Liver (tissue), 9 donors: ENCODE data around the gene CRACR2B. TPM values are rescaled to one million over a fixed set of nuclear protein-coding genes. Genes with fewer than 3 reads are reported as not detected.

Source experiments
- DNase-seq: peaks from one replicate; pipeline ENCODE4 v3.0.0-alpha.2; 2017; ENCODE audit warnings: low spot score
- H3K27ac ChIP-seq, 2 donors: one replicate each; pipeline ENCODE4 v1.7.0; 2013; ENCODE audit warnings: inconsistent platforms in 2 of 2, low read length in 2 of 2, control low read depth in 1 of 2, low read depth in 1 of 2, mild to moderate bottlenecking in 1 of 2
- H3K27me3 ChIP-seq, 4 donors: one replicate each; pipeline versions ENCODE4 v1.6.1 to v1.7.0; 2013; ENCODE audit warnings: low read length in 3 of 4, inconsistent platforms in 1 of 4, mild to moderate bottlenecking in 1 of 4, moderate library complexity in 1 of 4; ENCODE audit not compliant: control insufficient read depth in 4 of 4, insufficient read depth in 4 of 4
- H3K36me3 ChIP-seq, 4 donors: one replicate each; pipeline versions ENCODE4 v1.6.1 to v1.7.0; 2013; ENCODE audit warnings: low read length in 3 of 4, mild to moderate bottlenecking in 3 of 4, low read depth in 1 of 4, moderate library complexity in 1 of 4; ENCODE audit not compliant: control insufficient read depth in 4 of 4, insufficient read depth in 3 of 4
- H3K4me1 ChIP-seq, 4 donors: one replicate each; pipeline versions ENCODE4 v1.6.1 to v1.7.0; 2013; ENCODE audit warnings: low read length in 3 of 4, mild to moderate bottlenecking in 3 of 4, moderate library complexity in 1 of 4; ENCODE audit not compliant: control insufficient read depth in 4 of 4, insufficient read depth in 4 of 4
- H3K4me3 ChIP-seq, 3 donors: one replicate each; pipeline versions ENCODE4 v1.6.1 to v1.7.0; 2013; ENCODE audit warnings: low read length in 3 of 3, control low read depth in 1 of 3, low read depth in 1 of 3, mild to moderate bottlenecking in 1 of 3
- H3K9ac ChIP-seq, 2 donors: one replicate each; pipeline ENCODE4 v1.7.0; 2013; ENCODE audit warnings: low read length in 2 of 2, mild to moderate bottlenecking in 2 of 2, moderate library complexity in 2 of 2, control low read depth in 1 of 2, low read depth in 1 of 2
- H3K9me3 ChIP-seq, 4 donors: one replicate each; pipeline versions ENCODE4 v1.6.1 to v1.7.0; 2013; ENCODE audit warnings: low read length in 3 of 4; ENCODE audit not compliant: control insufficient read depth in 4 of 4
- EGR1 ChIP-seq, 2 donors: IDR thresholded peaks; 2 replicates each; pipeline ENCODE4 v1.6.1; 2016 to 2018; ENCODE audit warnings: antibody characterized with exemption in 2 of 2, low read depth in 2 of 2
- FOXA2 ChIP-seq: IDR thresholded peaks from 2 replicates; pipeline ENCODE4 v1.6.1; 2016; ENCODE audit warnings: antibody characterized with exemption
- HNF4A ChIP-seq, 2 donors: conservative IDR thresholded peaks; 2 replicates each; pipeline ENCODE4 v1.6.1; 2016; ENCODE audit warnings: antibody characterized with exemption in 2 of 2, mild to moderate bottlenecking in 2 of 2
- HNF4G ChIP-seq: IDR thresholded peaks from 2 replicates; pipeline ENCODE4 v1.6.1; 2016; ENCODE audit warnings: antibody characterized with exemption
- JUND ChIP-seq, 2 donors: IDR thresholded peaks; 2 replicates each; pipeline ENCODE4 v1.6.1; 2016; ENCODE audit warnings: antibody characterized with exemption in 2 of 2
- NR2F2 ChIP-seq: IDR thresholded peaks from 2 replicates; pipeline ENCODE4 v1.6.1; 2016; ENCODE audit warnings: antibody characterized with exemption
- RAD21 ChIP-seq, 2 donors: IDR thresholded peaks; 2 replicates each; pipeline ENCODE4 v1.6.1; 2016; ENCODE audit warnings: antibody characterized with exemption in 2 of 2, mild to moderate bottlenecking in 2 of 2
- RXRA ChIP-seq, 2 donors: IDR thresholded peaks; 2 replicates each; pipeline ENCODE4 v1.6.1; 2017 to 2018; ENCODE audit warnings: antibody characterized with exemption in 2 of 2, mild to moderate bottlenecking in 1 of 2
- TAF1 ChIP-seq: conservative IDR thresholded peaks from 2 replicates; pipeline ENCODE4 v1.6.1; 2016; ENCODE audit warnings: antibody characterized with exemption, mild to moderate bottlenecking
- YY1 ChIP-seq: IDR thresholded peaks from 2 replicates; pipeline ENCODE4 v1.6.1; 2016; ENCODE audit warnings: antibody characterized with exemption, mild to moderate bottlenecking
- WGBS: extraction: QIAGEN DNeasy Blood & Tissue Kit; methylation state at CpG from one replicate; pipeline ENCODE4 v1.1.7; 2013; 5-methylcytosine and 5-hydroxymethylcytosine counted together
- polyA plus RNA-seq, 2 donors: library from polyadenylated mRNA; stranded (reverse) in 1 of 2; unstranded in 1 of 2; fragments of 200-250 nt in 1 of 2; fragments of >200 nt in 1 of 2; fragmentation: Nextera tagmentation in 1 of 2; extraction: Ambion mirVana in 1 of 2; gene quantifications; one replicate each; pipeline versions ENCODE4 v1.2.1 to v1.2.3, GENCODE V29; 2013 to 2015
- total RNA-seq, 2 donors: library from RNA; depleted of rRNA; stranded (reverse); fragments of >200 nt; gene quantifications; one replicate each; pipeline ENCODE4 v1.2.3, GENCODE V29; 2014
- TF ChIP-seq, protein P1 (sequence below): IDR thresholded peaks from 2 replicates; pipeline ENCODE4 v1.6.1; 2016; ENCODE audit warnings: antibody characterized with exemption, mild to moderate bottlenecking
- TF ChIP-seq, protein P2 (sequence below): IDR thresholded peaks from 2 replicates; pipeline ENCODE4 v1.6.1; 2016; ENCODE audit warnings: antibody characterized with exemption
- TF ChIP-seq, protein P3 (sequence below): IDR thresholded peaks from 2 replicates; pipeline ENCODE4 v1.6.1; 2016; ENCODE audit warnings: antibody characterized with exemption
- TF ChIP-seq, protein P4 (sequence below): fragments of 150-350 bp; IDR thresholded peaks from 2 replicates; pipeline ENCODE4 v1.5.1; 2017; ENCODE audit warnings: improper control_type of control experiment, low read depth, low read length; ENCODE audit not compliant: missing input control
- TF ChIP-seq, protein P5 (sequence below): IDR thresholded peaks from 2 replicates; pipeline ENCODE4 v1.6.1; 2016; ENCODE audit warnings: antibody characterized with exemption
- donor health status: healthy.
- donor health status: healthy.
- donor health status: healthy.
- donor health status: healthy.
- donor health status: healthy.

Gene CRACR2B
- total and polyA plus RNA-seq, 4 donors: 0.14 to 2.9 (median 2.2) TPM

DNA sequence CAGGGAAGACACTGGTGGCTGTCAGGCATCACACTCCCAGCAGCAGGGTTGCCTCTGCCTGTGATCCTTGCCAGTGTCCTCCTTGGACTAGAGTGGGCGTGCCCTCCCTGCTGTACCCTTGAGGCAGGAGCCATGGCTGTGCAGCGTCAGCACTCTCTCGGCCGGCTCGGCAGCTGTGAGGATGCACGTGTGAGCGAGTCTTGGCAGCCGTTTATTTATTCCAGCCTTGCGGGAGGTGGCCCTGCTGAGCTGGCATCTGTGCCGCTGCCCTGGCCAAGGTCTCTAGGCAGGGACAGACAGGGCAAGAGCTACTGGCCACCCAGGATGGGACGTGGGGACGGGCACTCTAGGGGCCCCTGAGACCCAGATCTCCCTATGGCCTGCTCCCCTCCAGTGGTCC, 48.8 kb downstream of the CRACR2B start:
- no peak for DNase-seq

DNA sequence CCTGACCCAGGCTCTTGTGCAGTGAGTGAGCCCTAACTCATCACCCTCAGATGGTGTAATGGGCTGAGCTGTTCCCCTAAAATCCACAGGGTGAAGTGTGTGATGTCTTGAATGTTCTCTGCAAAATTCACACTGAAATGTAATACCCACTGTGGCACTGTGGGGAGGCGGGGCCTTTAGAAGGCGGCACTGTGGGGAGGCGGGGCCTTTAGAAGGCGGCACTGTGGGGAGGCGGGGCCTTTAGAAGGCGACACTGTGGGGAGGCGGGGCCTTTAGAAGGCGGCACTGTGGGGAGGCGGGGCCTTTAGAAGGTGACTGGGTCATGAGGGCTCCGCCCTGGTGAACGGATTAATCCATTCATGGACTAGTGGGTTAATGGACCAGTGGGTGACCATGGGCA, 49.8 kb downstream of the CRACR2B start:
- no peaks in the 10 kb centered on the region for H3K9me3 ChIP-seq
- H3K27me3 ChIP-seq: no peaks in the 10 kb centered on the region
- no peak overlapping the region for H3K4me3 ChIP-seq
- H3K27ac ChIP-seq: no peak overlapping the region
- TF ChIP-seq TAF1: no peak
- TF ChIP-seq, protein P1, sequence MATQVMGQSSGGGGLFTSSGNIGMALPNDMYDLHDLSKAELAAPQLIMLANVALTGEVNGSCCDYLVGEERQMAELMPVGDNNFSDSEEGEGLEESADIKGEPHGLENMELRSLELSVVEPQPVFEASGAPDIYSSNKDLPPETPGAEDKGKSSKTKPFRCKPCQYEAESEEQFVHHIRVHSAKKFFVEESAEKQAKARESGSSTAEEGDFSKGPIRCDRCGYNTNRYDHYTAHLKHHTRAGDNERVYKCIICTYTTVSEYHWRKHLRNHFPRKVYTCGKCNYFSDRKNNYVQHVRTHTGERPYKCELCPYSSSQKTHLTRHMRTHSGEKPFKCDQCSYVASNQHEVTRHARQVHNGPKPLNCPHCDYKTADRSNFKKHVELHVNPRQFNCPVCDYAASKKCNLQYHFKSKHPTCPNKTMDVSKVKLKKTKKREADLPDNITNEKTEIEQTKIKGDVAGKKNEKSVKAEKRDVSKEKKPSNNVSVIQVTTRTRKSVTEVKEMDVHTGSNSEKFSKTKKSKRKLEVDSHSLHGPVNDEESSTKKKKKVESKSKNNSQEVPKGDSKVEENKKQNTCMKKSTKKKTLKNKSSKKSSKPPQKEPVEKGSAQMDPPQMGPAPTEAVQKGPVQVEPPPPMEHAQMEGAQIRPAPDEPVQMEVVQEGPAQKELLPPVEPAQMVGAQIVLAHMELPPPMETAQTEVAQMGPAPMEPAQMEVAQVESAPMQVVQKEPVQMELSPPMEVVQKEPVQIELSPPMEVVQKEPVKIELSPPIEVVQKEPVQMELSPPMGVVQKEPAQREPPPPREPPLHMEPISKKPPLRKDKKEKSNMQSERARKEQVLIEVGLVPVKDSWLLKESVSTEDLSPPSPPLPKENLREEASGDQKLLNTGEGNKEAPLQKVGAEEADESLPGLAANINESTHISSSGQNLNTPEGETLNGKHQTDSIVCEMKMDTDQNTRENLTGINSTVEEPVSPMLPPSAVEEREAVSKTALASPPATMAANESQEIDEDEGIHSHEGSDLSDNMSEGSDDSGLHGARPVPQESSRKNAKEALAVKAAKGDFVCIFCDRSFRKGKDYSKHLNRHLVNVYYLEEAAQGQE: no peak
- TF ChIP-seq, protein P2, sequence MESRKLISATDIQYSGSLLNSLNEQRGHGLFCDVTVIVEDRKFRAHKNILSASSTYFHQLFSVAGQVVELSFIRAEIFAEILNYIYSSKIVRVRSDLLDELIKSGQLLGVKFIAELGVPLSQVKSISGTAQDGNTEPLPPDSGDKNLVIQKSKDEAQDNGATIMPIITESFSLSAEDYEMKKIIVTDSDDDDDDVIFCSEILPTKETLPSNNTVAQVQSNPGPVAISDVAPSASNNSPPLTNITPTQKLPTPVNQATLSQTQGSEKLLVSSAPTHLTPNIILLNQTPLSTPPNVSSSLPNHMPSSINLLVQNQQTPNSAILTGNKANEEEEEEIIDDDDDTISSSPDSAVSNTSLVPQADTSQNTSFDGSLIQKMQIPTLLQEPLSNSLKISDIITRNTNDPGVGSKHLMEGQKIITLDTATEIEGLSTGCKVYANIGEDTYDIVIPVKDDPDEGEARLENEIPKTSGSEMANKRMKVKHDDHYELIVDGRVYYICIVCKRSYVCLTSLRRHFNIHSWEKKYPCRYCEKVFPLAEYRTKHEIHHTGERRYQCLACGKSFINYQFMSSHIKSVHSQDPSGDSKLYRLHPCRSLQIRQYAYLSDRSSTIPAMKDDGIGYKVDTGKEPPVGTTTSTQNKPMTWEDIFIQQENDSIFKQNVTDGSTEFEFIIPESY: no peak
- TF ChIP-seq HNF4A (conservative IDR thresholded peaks at IDR 0.05): no peak
- TF ChIP-seq JUND (IDR thresholded peaks at IDR 0.05): no peak
- TF ChIP-seq, protein P3, sequence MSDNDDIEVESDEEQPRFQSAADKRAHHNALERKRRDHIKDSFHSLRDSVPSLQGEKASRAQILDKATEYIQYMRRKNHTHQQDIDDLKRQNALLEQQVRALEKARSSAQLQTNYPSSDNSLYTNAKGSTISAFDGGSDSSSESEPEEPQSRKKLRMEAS: no peak
- no peak for TF ChIP-seq YY1
- TF ChIP-seq EGR1 (IDR thresholded peaks at IDR 0.05; ENCODE audit: low read depth in 2 of 2): no peak
- TF ChIP-seq, protein P4, sequence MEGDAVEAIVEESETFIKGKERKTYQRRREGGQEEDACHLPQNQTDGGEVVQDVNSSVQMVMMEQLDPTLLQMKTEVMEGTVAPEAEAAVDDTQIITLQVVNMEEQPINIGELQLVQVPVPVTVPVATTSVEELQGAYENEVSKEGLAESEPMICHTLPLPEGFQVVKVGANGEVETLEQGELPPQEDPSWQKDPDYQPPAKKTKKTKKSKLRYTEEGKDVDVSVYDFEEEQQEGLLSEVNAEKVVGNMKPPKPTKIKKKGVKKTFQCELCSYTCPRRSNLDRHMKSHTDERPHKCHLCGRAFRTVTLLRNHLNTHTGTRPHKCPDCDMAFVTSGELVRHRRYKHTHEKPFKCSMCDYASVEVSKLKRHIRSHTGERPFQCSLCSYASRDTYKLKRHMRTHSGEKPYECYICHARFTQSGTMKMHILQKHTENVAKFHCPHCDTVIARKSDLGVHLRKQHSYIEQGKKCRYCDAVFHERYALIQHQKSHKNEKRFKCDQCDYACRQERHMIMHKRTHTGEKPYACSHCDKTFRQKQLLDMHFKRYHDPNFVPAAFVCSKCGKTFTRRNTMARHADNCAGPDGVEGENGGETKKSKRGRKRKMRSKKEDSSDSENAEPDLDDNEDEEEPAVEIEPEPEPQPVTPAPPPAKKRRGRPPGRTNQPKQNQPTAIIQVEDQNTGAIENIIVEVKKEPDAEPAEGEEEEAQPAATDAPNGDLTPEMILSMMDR: no peak
- no peak for TF ChIP-seq RAD21 (IDR thresholded peaks at IDR 0.05)
- TF ChIP-seq NR2F2: no peak
- TF ChIP-seq HNF4G: no peak
- TF ChIP-seq, protein P5, sequence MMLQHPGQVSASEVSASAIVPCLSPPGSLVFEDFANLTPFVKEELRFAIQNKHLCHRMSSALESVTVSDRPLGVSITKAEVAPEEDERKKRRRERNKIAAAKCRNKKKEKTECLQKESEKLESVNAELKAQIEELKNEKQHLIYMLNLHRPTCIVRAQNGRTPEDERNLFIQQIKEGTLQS: no peak
- TF ChIP-seq FOXA2: no peak
- no peak overlapping the region for H3K9ac ChIP-seq
- DNase-seq: peak; percentile 68
- peaks cover 4 to 16% (median 9%) of the 10 kb centered on the region in 4 donors for H3K36me3 ChIP-seq
- WGBS: 94% methylated on average over 11 of the region's 11 CpGs
- H3K4me1 ChIP-seq: peaks cover 3 to 10% (median 6%) of the 10 kb centered on the region in 4 donors

More for the DNA sequence above, 48.8 kb downstream of the CRACR2B start:
- no peaks in the 10 kb centered on the region for H3K9me3 ChIP-seq
- H3K36me3 ChIP-seq: peaks cover 0 to 16% (median 8%) of the 10 kb centered on the region in 4 donors
- H3K27ac ChIP-seq: no peak overlapping the region
- H3K27me3 ChIP-seq: no peaks in the 10 kb centered on the region
- H3K9ac ChIP-seq: no peak overlapping the region
- 38% methylated on average over 12 of the region's 12 CpGs for WGBS
- no peak overlapping the region for H3K4me3 ChIP-seq
- TF ChIP-seq HNF4A (conservative IDR thresholded peaks at IDR 0.05): peak in 1 of 2 donors; percentile 59
- TF ChIP-seq RXRA (IDR thresholded peaks at IDR 0.05): peak; percentile 54 to 63
- TF ChIP-seq RAD21 (IDR thresholded peaks at IDR 0.05): peak in 1 of 2 donors; percentile 42
- TF ChIP-seq, protein P2: no peak
- H3K4me1 ChIP-seq: peaks cover 3 to 10% (median 6%) of the 10 kb centered on the region in 4 donors
